ENCODE results near the gene RPL32. TPM values are rescaled to one million over a fixed set of nuclear protein-coding genes. Genes with fewer than 3 reads are reported as not detected.

The RPL32 gene
- total RNA-seq, 1 experiment from 2014 or later: 1,853 TPM

DNA sequence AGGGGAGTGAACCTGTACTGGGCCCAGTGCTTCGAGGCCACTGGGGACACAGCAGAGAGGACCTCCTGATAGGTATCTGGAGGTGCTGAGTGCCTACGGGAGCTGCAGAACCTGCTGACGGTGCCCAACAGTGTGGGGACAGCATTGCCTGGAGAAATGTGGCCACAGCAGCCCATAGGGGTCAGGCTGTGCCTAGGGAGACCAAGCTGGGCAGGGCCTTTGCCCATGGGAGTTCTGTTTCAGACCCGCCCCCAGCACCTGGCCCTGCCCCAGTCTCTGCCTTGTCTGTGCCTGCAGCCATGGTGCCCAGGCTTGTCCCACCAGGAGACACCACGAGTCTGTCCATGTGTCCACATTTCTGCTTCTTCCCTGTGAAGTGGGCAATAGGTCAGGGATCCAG, 15.3 kb upstream of the RPL32 start:
- H3K9ac ChIP-seq (ENCODE audit: low read length): no peak overlapping the region
- TF ChIP-seq, protein P1, sequence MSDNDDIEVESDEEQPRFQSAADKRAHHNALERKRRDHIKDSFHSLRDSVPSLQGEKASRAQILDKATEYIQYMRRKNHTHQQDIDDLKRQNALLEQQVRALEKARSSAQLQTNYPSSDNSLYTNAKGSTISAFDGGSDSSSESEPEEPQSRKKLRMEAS (IDR thresholded peaks at IDR 0.05): no peak
- TF ChIP-seq, protein P2, sequence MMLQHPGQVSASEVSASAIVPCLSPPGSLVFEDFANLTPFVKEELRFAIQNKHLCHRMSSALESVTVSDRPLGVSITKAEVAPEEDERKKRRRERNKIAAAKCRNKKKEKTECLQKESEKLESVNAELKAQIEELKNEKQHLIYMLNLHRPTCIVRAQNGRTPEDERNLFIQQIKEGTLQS (IDR thresholded peaks at IDR 0.05): no peak
- no peak for TF ChIP-seq JUND (IDR thresholded peaks at IDR 0.05)
- TF ChIP-seq POLR2A (IDR thresholded peaks at IDR 0.05; ENCODE audit: borderline replicate concordance, extremely low read depth, insufficient read depth, insufficient read length): no peak
- no peak for TF ChIP-seq RAD21 (IDR thresholded peaks at IDR 0.05; ENCODE audit: low read depth)
- no peak for TF ChIP-seq YY1 (IDR thresholded peaks at IDR 0.05; ENCODE audit: extremely low read depth, insufficient replicate concordance, low read depth, low read length)
- H3K4me2 ChIP-seq (ENCODE audit: low read length): no peak overlapping the region
- H3K4me1 ChIP-seq (ENCODE audit: control insufficient read depth in 1 of 2, insufficient read depth in 2 of 2, low read length in 2 of 2): peaks cover 0 to 4% of the 10 kb centered on the region in 2 experiments; a peak in 1 of 4 replicates
- H3K9me3 ChIP-seq (ENCODE audit: control insufficient read depth in 1 of 2, insufficient read depth in 1 of 2, low read depth in 1 of 2, low read length in 2 of 2): no peaks in the 10 kb centered on the region
- POLR2A ChIA-PET: no interaction called here
- intact Hi-C loops (cut with micrococcal nuclease): no loop called here
- CTCF ChIA-PET: no interaction called here
- no peak overlapping the region for H2AFZ ChIP-seq (ENCODE audit: low read depth, low read length, poor library complexity, severe bottlenecking)
- no peaks in the 10 kb centered on the region for H3K36me3 ChIP-seq (ENCODE audit: control insufficient read depth in 1 of 2, insufficient read depth in 2 of 2, low read length in 2 of 2)
- no peaks in the 10 kb centered on the region for H3K79me2 ChIP-seq (ENCODE audit: insufficient read depth, low read length)
- no peak overlapping the region for H3K27ac ChIP-seq (ENCODE audit: low read depth, low read length)
- no peak for DNase-seq (ENCODE audit: low read depth, low spot score)
- RAD21 ChIA-PET (ENCODE audit: low non-redundant PET in 1 of 2, low total read pairs in 2 of 2, uncharacterized antibody in 2 of 2, unreplicated experiment in 2 of 2): no interaction called here
- H4K20me1 ChIP-seq (ENCODE audit: insufficient read depth): no peaks in the 10 kb centered on the region
- BruUV-seq (replicated peaks): no TSS peak
- peaks cover 9% of the 10 kb centered on the region; the same call in 1 of the 2 replicates for H3K27me3 ChIP-seq (ENCODE audit: insufficient read depth, low read length)
- H3K4me3 ChIP-seq (replicated peaks in 1 of 2; ENCODE audit: low read depth in 1 of 2, low read length in 2 of 2): no peak overlapping the region
- ATAC-seq: peak; percentile 85
- no peaks in the 10 kb centered on the region for H3K9me2 ChIP-seq (ENCODE audit: insufficient read depth)

DNA sequence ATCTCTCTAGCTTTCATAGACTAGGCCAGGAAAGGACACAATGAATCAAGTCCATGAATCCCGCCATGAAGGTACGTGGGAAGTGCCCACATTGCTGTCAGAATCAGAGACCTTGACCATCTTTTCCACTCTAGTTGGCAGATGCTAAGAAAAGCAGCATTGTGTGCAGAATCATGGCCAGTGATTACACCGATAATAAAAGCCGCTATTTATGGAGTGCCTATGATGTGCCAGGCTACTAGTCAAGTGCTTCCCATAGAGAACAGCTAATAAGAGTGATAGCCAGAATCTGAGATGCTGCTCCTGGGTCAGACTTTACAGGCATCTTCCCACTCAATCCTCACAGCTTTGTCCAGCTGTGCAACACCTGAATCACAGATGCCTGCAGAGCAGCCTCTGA, 13.2 kb upstream of the RPL32 start:
- Histone ChIP-seq H3K4me2 (ENCODE audit: low read length) (no peak overlapping the region), H3K36me3 (ENCODE audit: control insufficient read depth in 1 of 2, insufficient read depth in 2 of 2, low read length in 2 of 2) (no peaks in the 10 kb centered on the region), H2AFZ (ENCODE audit: low read depth, low read length, poor library complexity, severe bottlenecking) (no peak overlapping the region), H3K4me3 (replicated peaks in 1 of 2; ENCODE audit: low read depth in 1 of 2, low read length in 2 of 2) (no peak overlapping the region), H3K9me3 (ENCODE audit: control insufficient read depth in 1 of 2, insufficient read depth in 1 of 2, low read depth in 1 of 2, low read length in 2 of 2) (no peaks in the 10 kb centered on the region), H3K4me1 (ENCODE audit: control insufficient read depth in 1 of 2, insufficient read depth in 2 of 2, low read length in 2 of 2) (peaks cover 0 to 4% of the 10 kb centered on the region in 2 experiments; a peak in 1 of 4 replicates), H3K9ac (ENCODE audit: low read length) (no peak overlapping the region), H3K79me2 (ENCODE audit: insufficient read depth, low read length) (no peaks in the 10 kb centered on the region), H3K27ac (ENCODE audit: low read depth, low read length) (no peak overlapping the region), H3K9me2 (ENCODE audit: insufficient read depth) (no peaks in the 10 kb centered on the region), H4K20me1 (ENCODE audit: insufficient read depth) (no peaks in the 10 kb centered on the region), H3K27me3 (ENCODE audit: insufficient read depth, low read length) (peaks cover 9% of the 10 kb centered on the region; the same call in 1 of the 2 replicates)
- intact Hi-C loops (cut with micrococcal nuclease): no loop called here
- DNase-seq (ENCODE audit: low read depth, low spot score): no peak
- ChIA-PET CTCF (no interaction called here), POLR2A (interaction anchor here (1.4 kb wide), 1 partner anchor 13 kb away, joined by 5 read pairs; no protein-coding TSS in a partner anchor), RAD21 (ENCODE audit: low non-redundant PET in 1 of 2, low total read pairs in 2 of 2, uncharacterized antibody in 2 of 2, unreplicated experiment in 2 of 2) (no interaction called here)
- ATAC-seq: no peak
- BruUV-seq (replicated peaks): no TSS peak
- no peak for TF ChIP-seq ELF1 (IDR thresholded peaks at IDR 0.05; ENCODE audit: borderline replicate concordance, low read depth)
- TF ChIP-seq JUND (IDR thresholded peaks at IDR 0.05): no peak
- no peak for TF ChIP-seq TCF7L2 (IDR thresholded peaks at IDR 0.05; ENCODE audit: borderline replicate concordance, extremely low read depth, insufficient read depth, insufficient read length)
- TF ChIP-seq EZH2 (IDR thresholded peaks at IDR 0.05): no peak
- TF ChIP-seq RAD21 (IDR thresholded peaks at IDR 0.05; ENCODE audit: low read depth): no peak
- no peak for TF ChIP-seq ZFX (IDR thresholded peaks at IDR 0.05)
- TF ChIP-seq, protein P3, sequence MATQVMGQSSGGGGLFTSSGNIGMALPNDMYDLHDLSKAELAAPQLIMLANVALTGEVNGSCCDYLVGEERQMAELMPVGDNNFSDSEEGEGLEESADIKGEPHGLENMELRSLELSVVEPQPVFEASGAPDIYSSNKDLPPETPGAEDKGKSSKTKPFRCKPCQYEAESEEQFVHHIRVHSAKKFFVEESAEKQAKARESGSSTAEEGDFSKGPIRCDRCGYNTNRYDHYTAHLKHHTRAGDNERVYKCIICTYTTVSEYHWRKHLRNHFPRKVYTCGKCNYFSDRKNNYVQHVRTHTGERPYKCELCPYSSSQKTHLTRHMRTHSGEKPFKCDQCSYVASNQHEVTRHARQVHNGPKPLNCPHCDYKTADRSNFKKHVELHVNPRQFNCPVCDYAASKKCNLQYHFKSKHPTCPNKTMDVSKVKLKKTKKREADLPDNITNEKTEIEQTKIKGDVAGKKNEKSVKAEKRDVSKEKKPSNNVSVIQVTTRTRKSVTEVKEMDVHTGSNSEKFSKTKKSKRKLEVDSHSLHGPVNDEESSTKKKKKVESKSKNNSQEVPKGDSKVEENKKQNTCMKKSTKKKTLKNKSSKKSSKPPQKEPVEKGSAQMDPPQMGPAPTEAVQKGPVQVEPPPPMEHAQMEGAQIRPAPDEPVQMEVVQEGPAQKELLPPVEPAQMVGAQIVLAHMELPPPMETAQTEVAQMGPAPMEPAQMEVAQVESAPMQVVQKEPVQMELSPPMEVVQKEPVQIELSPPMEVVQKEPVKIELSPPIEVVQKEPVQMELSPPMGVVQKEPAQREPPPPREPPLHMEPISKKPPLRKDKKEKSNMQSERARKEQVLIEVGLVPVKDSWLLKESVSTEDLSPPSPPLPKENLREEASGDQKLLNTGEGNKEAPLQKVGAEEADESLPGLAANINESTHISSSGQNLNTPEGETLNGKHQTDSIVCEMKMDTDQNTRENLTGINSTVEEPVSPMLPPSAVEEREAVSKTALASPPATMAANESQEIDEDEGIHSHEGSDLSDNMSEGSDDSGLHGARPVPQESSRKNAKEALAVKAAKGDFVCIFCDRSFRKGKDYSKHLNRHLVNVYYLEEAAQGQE (IDR thresholded peaks at IDR 0.05; ENCODE audit: low read depth): no peak
- no peak for TF ChIP-seq SP1 (IDR thresholded peaks at IDR 0.05; ENCODE audit: low read depth)
- TF ChIP-seq POLR2A (IDR thresholded peaks at IDR 0.05; ENCODE audit: borderline replicate concordance, extremely low read depth, insufficient read depth, insufficient read length): no peak
- TF ChIP-seq, protein P4, sequence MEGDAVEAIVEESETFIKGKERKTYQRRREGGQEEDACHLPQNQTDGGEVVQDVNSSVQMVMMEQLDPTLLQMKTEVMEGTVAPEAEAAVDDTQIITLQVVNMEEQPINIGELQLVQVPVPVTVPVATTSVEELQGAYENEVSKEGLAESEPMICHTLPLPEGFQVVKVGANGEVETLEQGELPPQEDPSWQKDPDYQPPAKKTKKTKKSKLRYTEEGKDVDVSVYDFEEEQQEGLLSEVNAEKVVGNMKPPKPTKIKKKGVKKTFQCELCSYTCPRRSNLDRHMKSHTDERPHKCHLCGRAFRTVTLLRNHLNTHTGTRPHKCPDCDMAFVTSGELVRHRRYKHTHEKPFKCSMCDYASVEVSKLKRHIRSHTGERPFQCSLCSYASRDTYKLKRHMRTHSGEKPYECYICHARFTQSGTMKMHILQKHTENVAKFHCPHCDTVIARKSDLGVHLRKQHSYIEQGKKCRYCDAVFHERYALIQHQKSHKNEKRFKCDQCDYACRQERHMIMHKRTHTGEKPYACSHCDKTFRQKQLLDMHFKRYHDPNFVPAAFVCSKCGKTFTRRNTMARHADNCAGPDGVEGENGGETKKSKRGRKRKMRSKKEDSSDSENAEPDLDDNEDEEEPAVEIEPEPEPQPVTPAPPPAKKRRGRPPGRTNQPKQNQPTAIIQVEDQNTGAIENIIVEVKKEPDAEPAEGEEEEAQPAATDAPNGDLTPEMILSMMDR (IDR thresholded peaks at IDR 0.05 in 2 of 3, conservative IDR thresholded peaks at IDR 0.05 in 1 of 3; ENCODE audit: borderline replicate concordance in 1 of 3, insufficient read depth in 1 of 3, low read depth in 2 of 3, low read length in 2 of 3): no peak
- no peak for TF ChIP-seq EZH2phosphoT487 (IDR thresholded peaks at IDR 0.05; ENCODE audit: borderline replicate concordance)
- no peak for TF ChIP-seq ZNF274 (IDR thresholded peaks at IDR 0.05; ENCODE audit: low read depth, low read length)
- TF ChIP-seq SRF (IDR thresholded peaks at IDR 0.05; ENCODE audit: low read depth): no peak
